HCT116 (cell line): ENCODE measurements around the gene OCA2. TPM values are rescaled to one million over a fixed set of nuclear protein-coding genes. Genes with fewer than 3 reads are reported as not detected.

Experiments
- ATAC-seq: fragments of 200-7000 bp; cut with Tn5 transposase; 2 replicates; pipeline ENCODE4 v1.9.1; 2020; ENCODE audit warnings: mild to moderate bottlenecking, moderate library complexity
- BruUV-seq: library from RNA; stranded (reverse); fragments of 400-500 nt; replicated peaks from 2 replicates; lab custom pipeline; 2021; lab: Mats Ljungman, UMichigan
- CTCF ChIA-PET: fragments of 300-600 bp; sonication (Branson Sonifier 250); formaldehyde crosslinking; loops from one replicate; lab custom pipeline; 2021; ENCODE audit warnings: antibody characterized with exemption; lab: Charles Lee
- POLR2A ChIA-PET: fragments of 300-600, 350-600 bp; sonication (Branson Sonifier 250); formaldehyde crosslinking; loops from one replicate; lab custom pipeline; 2021; ENCODE audit warnings: antibody characterized with exemption; lab: Charles Lee
- RAD21 ChIA-PET, 2 experiments: fragments of 300-600 bp; sonication (Branson Sonifier 250); formaldehyde crosslinking; loops; one replicate each; lab custom pipeline; 2023; ENCODE audit warnings: low total read pairs in 2 of 2; ENCODE audit not compliant: uncharacterized antibody in 2 of 2, unreplicated experiment in 2 of 2, low non-redundant PET in 1 of 2; lab: Charles Lee
- DNase-seq: peaks from one replicate; pipeline ENCODE4 v3.0.0-alpha.2; 2010; ENCODE audit warnings: low read depth, low spot score
- H2AFZ ChIP-seq: fragments of 200-600 bp; shearing (Covaris generic), sonication (generic); 2 replicates; pipeline ENCODE4 v1.6.1; 2017; ENCODE audit warnings: low read depth, mixed run types, mixed read lengths, antibody characterized with exemption, low read length; ENCODE audit not compliant: poor library complexity, severe bottlenecking
- H3K27ac ChIP-seq: 2 replicates; pipeline ENCODE4 v1.5.1; 2012; ENCODE audit warnings: low read depth, low read length
- H3K27me3 ChIP-seq: fragments of 200-600 bp; sonication (generic); 2 replicates; pipeline ENCODE4 v1.6.1; 2016; ENCODE audit warnings: mixed run types, low read length, mixed read lengths; ENCODE audit not compliant: insufficient read depth
- H3K36me3 ChIP-seq, 2 experiments: fragments of 200-500 bp in 1 of 2; fragments of 200-600 bp in 1 of 2; sonication (Bioruptor generic) in 1 of 2; sonication (generic) in 1 of 2; 2 replicates each; pipeline versions ENCODE4 v1.5.1 to v1.6.1; 2014 to 2016; ENCODE audit warnings: low read length in 2 of 2, inconsistent platforms in 1 of 2, mixed read lengths in 1 of 2, mixed run types in 1 of 2; ENCODE audit not compliant: insufficient read depth in 2 of 2, control insufficient read depth in 1 of 2
- H3K4me1 ChIP-seq, 2 experiments: fragments of 200-600 bp in 1 of 2; sonication (generic) in 1 of 2; 2 replicates each; pipeline versions ENCODE4 v1.5.1 to v1.6.1; 2012 to 2017; ENCODE audit warnings: low read length in 2 of 2, inconsistent platforms in 1 of 2, mild to moderate bottlenecking in 1 of 2, mixed read lengths in 1 of 2, mixed run types in 1 of 2, moderate library complexity in 1 of 2; ENCODE audit not compliant: insufficient read depth in 2 of 2, control insufficient read depth in 1 of 2
- H3K4me2 ChIP-seq: fragments of 200-600 bp; sonication (generic); 2 replicates; pipeline ENCODE4 v1.6.1; 2017; ENCODE audit warnings: mixed run types, low read length, mixed read lengths
- H3K4me3 ChIP-seq, 2 experiments: fragments of 200-600 bp in 1 of 2; sonication (generic) in 1 of 2; replicated peaks in 1 of 2; 2 replicates each; pipeline ENCODE4 v1.5.1; 2011 to 2016; ENCODE audit warnings: low read length in 2 of 2, control low read depth in 1 of 2, low read depth in 1 of 2, mild to moderate bottlenecking in 1 of 2, mixed read lengths in 1 of 2, mixed run types in 1 of 2
- H3K79me2 ChIP-seq: fragments of 200-600 bp; sonication (generic); 2 replicates; pipeline ENCODE4 v1.6.1; 2017; ENCODE audit warnings: mild to moderate bottlenecking, mixed run types, low read length, moderate library complexity, mixed read lengths; ENCODE audit not compliant: insufficient read depth
- H3K9ac ChIP-seq: fragments of 200-600 bp; sonication (generic); 2 replicates; pipeline ENCODE4 v1.6.1; 2016; ENCODE audit warnings: low read length, mixed read lengths
- H3K9me2 ChIP-seq: fragments of 200-600 bp; sonication (generic), shearing (Covaris generic); 2 replicates; pipeline ENCODE4 v1.6.1; 2017; ENCODE audit warnings: mixed run types, mild to moderate bottlenecking, moderate library complexity; ENCODE audit not compliant: insufficient read depth
- H3K9me3 ChIP-seq, 2 experiments: fragments of 200-500 bp in 1 of 2; fragments of 200-600 bp in 1 of 2; sonication (Bioruptor generic) in 1 of 2; sonication (generic) in 1 of 2; 2 replicates each; pipeline ENCODE4 v1.6.1; 2014 to 2017; ENCODE audit warnings: low read length in 2 of 2, mixed read lengths in 2 of 2, inconsistent platforms in 1 of 2, low read depth in 1 of 2, mild to moderate bottlenecking in 1 of 2, mixed run types in 1 of 2, moderate library complexity in 1 of 2; ENCODE audit not compliant: control insufficient read depth in 1 of 2, insufficient read depth in 1 of 2
- H4K20me1 ChIP-seq: fragments of 200-600 bp; sonication (generic), shearing (Covaris generic); 2 replicates; pipeline ENCODE4 v1.6.1; 2017; ENCODE audit warnings: mixed run types, mild to moderate bottlenecking, moderate library complexity; ENCODE audit not compliant: insufficient read depth
- ATF3 ChIP-seq: IDR thresholded peaks from 2 replicates; pipeline ENCODE4 v1.6.1; 2012
- CBX3 ChIP-seq: IDR thresholded peaks from 2 replicates; pipeline ENCODE4 v1.6.1; 2012; ENCODE audit warnings: low read depth
- CTCF ChIP-seq, 3 experiments: fragments of 200-600 bp in 1 of 3; sonication (generic) in 1 of 3; IDR thresholded peaks in 2 of 3; conservative IDR thresholded peaks in 1 of 3; 2 replicates each; pipeline ENCODE4 v1.5.1; 2012 to 2017; ENCODE audit warnings: low read depth in 2 of 3, low read length in 2 of 3, antibody characterized with exemption in 1 of 3, borderline replicate concordance in 1 of 3, control low read depth in 1 of 3, mild to moderate bottlenecking in 1 of 3, mixed read lengths in 1 of 3, mixed run types in 1 of 3, moderate library complexity in 1 of 3; ENCODE audit not compliant: insufficient read depth in 1 of 3
- EGR1 ChIP-seq: IDR thresholded peaks from 2 replicates; pipeline ENCODE4 v1.6.1; 2012; ENCODE audit warnings: low read depth
- ELF1 ChIP-seq: IDR thresholded peaks from 2 replicates; pipeline ENCODE4 v1.6.1; 2012; ENCODE audit warnings: low read depth, borderline replicate concordance
- EZH2 ChIP-seq: fragments of 200-600 bp; sonication (generic); IDR thresholded peaks from 2 replicates; pipeline ENCODE4 v1.6.1; 2017; ENCODE audit warnings: antibody characterized with exemption, mixed run types
- MAX ChIP-seq: IDR thresholded peaks from 2 replicates; pipeline ENCODE4 v1.6.1; 2012
- SIN3A ChIP-seq: IDR thresholded peaks from 2 replicates; pipeline ENCODE4 v1.6.1; 2012; ENCODE audit warnings: low read depth
- SRF ChIP-seq: IDR thresholded peaks from 2 replicates; pipeline ENCODE4 v1.6.1; 2012; ENCODE audit warnings: low read depth
- TCF7L2 ChIP-seq: IDR thresholded peaks from 2 replicates; pipeline ENCODE4 v1.7.0; 2011; ENCODE audit warnings: borderline replicate concordance, inconsistent platforms; ENCODE audit not compliant: insufficient read depth, insufficient read length; ENCODE audit errors: extremely low read depth
- ZFX ChIP-seq: fragments of 450-650 bp; IDR thresholded peaks from 2 replicates; pipeline ENCODE4 v1.6.1; 2017
- intact Hi-C: fragments of 100-400 bp; cut with micrococcal nuclease; formaldehyde crosslinking; loops from 2 replicates; pipeline ENCODE4 v1.10.0; 2022
- total RNA-seq: library from RNA; stranded (reverse); gene quantifications from one replicate; pipeline ENCODE4 v1.2.1, GENCODE V29; 2021; ENCODE audit not compliant: unreplicated experiment

Gene OCA2
- total RNA-seq, 1 experiment from 2014 or later = not detected

- TF ChIP-seq SIN3A (no peak), SRF (no peak), ATF3 (no peak), EGR1 (no peak), ELF1 (no peak), EZH2 (no peak), ZFX (no peak), CBX3 (no peak), MAX (no peak)
- Histone ChIP-seq H3K9ac (no peak overlapping the region), H3K36me3 (no peaks in the 10 kb centered on the region), H4K20me1 (no peaks in the 10 kb centered on the region), H3K4me2 (no peak overlapping the region), H3K9me2 (no peaks in the 10 kb centered on the region), H3K27ac (no peak overlapping the region), H3K4me3 (no peak overlapping the region), H3K79me2 (no peaks in the 10 kb centered on the region), H3K9me3 (no peaks in the 10 kb centered on the region; a peak in 1 of 4 replicates), H2AFZ (no peak overlapping the region), H3K27me3 (no peaks in the 10 kb centered on the region), H3K4me1 (peaks cover 3 to 9% of the 10 kb centered on the region in 2 experiments; a peak in 3 of 4 replicates)
- DNase-seq = no peak
- no TSS peak for BruUV-seq
- ChIA-PET POLR2A (no interaction called here), CTCF (no interaction called here), RAD21 (no interaction called here)
- ATAC-seq = no peak
- intact Hi-C loops = no loop called here
These were observed 7.8 kb downstream of the OCA2 start for GRCh38 chr15:28091313-28091712.

GRCh38 chr15:28086175-28086703, 12.9 kb downstream of the OCA2 start:
- intact Hi-C loops = loop anchor here (1.0 kb wide), 1 partner anchor 37 kb away; no protein-coding TSS in a partner anchor
- CTCF ChIA-PET = interaction anchor here (1.5 kb wide), 1 partner anchor 40 kb away, joined by 3 read pairs; no protein-coding TSS in a partner anchor

More at GRCh38 chr15:28086175-28086703, 12.9 kb downstream of the OCA2 start:
- ChIA-PET POLR2A (no interaction called here), RAD21 (no interaction called here)
- H3K79me2 ChIP-seq = no peaks in the 10 kb centered on the region
- no peaks in the 10 kb centered on the region for H3K36me3 ChIP-seq
- no peak overlapping the region for H3K27ac ChIP-seq
- H3K4me3 ChIP-seq = no peak overlapping the region
- TF ChIP-seq TCF7L2 (no peak), CTCF (IDR thresholded peaks at IDR 0.05 in 2 of 3, conservative IDR thresholded peaks at IDR 0.05 in 1 of 3; ENCODE audit: borderline replicate concordance in 1 of 3, insufficient read depth in 1 of 3, low read depth in 2 of 3, low read length in 2 of 3) (peak; percentile 11 to 78 (median 72); a peak in 4 of 6 replicates)
- no peak overlapping the region for H2AFZ ChIP-seq
- H4K20me1 ChIP-seq = no peaks in the 10 kb centered on the region
- no peak overlapping the region for H3K9ac ChIP-seq
- no peak overlapping the region for H3K4me2 ChIP-seq
- H3K9me2 ChIP-seq = no peaks in the 10 kb centered on the region
- H3K27me3 ChIP-seq = no peaks in the 10 kb centered on the region
- ATAC-seq (peak; percentile 100), DNase-seq (peak; percentile 26)
- BruUV-seq = no TSS peak
- no peaks in the 10 kb centered on the region for H3K4me1 ChIP-seq
- H3K9me3 ChIP-seq = no peaks in the 10 kb centered on the region
